GM06990 (cell line): ENCODE data around the gene ABCC10.
"Not testable (repeated sequence)": the region's sequence is repeated elsewhere in the genome, so short reads cannot be mapped to it uniquely, and the experiment has no call there.

ENCODE experiments used
- DNase-seq: peaks from one replicate; pipeline ENCODE4 v3.0.0-alpha.2; 2011; ENCODE audit not compliant: insufficient read length; ENCODE audit errors: extremely low read depth
- H3K27me3 ChIP-seq: replicated peaks from 2 replicates; pipeline ENCODE4 v1.6.0; 2011; ENCODE audit warnings: low read length; ENCODE audit not compliant: control insufficient read depth, insufficient read depth
- H3K36me3 ChIP-seq: 2 replicates; pipeline ENCODE4 v1.5.1; 2011; ENCODE audit warnings: low read length; ENCODE audit not compliant: control insufficient read depth, insufficient read depth
- H3K4me3 ChIP-seq: replicated peaks from 2 replicates; pipeline ENCODE4 v1.5.1; 2011; ENCODE audit warnings: low read depth, mild to moderate bottlenecking, control low read depth, low read length
- TF ChIP-seq, protein P1 (sequence below): IDR thresholded peaks from 2 replicates; pipeline ENCODE4 v1.5.1; 2011; ENCODE audit warnings: low read length, control low read depth, mild to moderate bottlenecking, inconsistent platforms; ENCODE audit not compliant: insufficient read depth, poor library complexity, severe bottlenecking

Gene ABCC10

DNA sequence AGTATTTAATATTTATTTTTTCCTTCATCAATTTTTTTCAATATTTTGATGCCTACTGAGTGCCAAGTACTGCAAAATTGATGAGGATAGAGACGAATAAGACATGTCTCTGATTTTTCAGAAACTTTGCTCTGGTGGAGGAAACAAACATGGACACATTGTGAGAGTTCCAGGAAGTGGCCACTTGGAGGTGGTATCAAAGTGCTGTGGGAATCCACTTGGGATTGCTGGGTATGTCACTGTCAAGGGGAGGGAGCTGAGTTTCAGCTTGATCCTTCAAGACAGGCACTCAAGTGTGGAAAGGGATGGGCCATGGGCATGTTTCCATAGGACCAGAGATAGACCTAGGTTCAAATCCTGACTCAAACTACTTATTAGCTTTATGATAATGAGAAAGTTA is 24.5 kb upstream of the ABCC10 start:
- TF ChIP-seq, protein P1, sequence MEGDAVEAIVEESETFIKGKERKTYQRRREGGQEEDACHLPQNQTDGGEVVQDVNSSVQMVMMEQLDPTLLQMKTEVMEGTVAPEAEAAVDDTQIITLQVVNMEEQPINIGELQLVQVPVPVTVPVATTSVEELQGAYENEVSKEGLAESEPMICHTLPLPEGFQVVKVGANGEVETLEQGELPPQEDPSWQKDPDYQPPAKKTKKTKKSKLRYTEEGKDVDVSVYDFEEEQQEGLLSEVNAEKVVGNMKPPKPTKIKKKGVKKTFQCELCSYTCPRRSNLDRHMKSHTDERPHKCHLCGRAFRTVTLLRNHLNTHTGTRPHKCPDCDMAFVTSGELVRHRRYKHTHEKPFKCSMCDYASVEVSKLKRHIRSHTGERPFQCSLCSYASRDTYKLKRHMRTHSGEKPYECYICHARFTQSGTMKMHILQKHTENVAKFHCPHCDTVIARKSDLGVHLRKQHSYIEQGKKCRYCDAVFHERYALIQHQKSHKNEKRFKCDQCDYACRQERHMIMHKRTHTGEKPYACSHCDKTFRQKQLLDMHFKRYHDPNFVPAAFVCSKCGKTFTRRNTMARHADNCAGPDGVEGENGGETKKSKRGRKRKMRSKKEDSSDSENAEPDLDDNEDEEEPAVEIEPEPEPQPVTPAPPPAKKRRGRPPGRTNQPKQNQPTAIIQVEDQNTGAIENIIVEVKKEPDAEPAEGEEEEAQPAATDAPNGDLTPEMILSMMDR = no peak
- H3K4me3 ChIP-seq = no peak overlapping the region
- no peaks in the 10 kb centered on the region for H3K27me3 ChIP-seq
- no peaks in the 10 kb centered on the region for H3K36me3 ChIP-seq
- no peak for DNase-seq

DNA sequence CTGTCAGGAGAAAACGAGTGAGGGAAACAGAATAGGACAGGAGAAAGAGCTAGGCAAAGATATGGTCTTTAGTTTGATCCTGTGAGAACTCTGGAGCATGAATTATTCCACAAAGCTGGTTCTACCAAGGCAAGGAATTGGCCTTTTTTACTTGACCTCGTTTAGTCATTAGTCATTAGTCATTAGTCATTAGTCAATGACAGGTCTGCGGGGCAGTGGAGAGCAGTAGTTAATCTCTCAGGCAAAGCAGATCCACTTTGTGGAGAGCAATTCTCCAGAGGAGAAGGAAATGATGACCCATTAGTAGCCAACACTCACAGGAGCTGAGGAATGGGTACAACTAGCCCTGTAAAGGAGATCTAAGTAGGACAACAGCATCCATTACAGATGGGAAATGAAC is 22.0 kb upstream of the ABCC10 start:
- H3K4me3 ChIP-seq = no peak overlapping the region
- no peaks in the 10 kb centered on the region for H3K36me3 ChIP-seq
- DNase-seq = no peak
- no peaks in the 10 kb centered on the region for H3K27me3 ChIP-seq
- TF ChIP-seq, protein P1 = no peak

DNA sequence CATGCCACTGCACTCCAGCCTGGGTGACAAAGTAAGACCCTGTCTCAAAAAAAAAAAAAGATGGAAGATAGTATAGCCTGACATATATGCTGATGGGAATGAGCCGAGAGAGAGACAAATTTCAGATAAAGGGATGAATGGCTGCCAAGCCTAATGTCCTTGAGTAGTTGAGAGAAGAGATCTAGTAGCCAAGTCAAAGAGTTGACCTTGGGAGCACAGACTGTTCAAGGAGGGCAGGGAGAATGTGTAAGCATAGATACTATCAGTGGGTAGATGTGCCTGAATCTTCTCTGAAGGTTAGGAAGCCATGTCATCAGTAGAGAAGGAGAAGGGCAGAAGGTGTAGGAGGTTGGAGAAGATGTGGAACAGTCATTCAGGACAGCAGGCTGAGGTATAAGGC is 20.0 kb upstream of the ABCC10 start:
- no peak for DNase-seq
- Histone ChIP-seq H3K4me3 (no peak overlapping the region), H3K36me3 (no peaks in the 10 kb centered on the region), H3K27me3 (no peaks in the 10 kb centered on the region)
- TF ChIP-seq, protein P1 = no peak

DNA sequence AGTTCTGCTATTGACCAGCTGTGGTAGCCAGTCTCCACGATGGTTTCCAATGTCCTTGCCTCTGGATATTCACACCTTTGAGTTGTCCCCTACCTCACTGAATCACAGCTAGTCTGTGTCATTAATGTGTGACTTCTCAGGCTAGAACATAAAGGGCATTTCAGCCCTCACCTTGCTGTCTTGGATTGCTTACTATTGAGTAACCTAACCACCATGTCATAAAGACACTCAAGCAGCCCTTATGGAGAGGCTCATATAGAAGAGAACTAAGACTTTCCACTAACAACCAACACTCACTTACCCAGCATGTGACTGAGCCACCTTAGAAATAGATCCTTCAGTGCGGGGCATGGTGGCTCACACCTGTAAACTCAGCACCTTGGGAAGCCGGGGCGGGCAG is 19.1 kb upstream of the ABCC10 start:
- DNase-seq = no peak
- Histone ChIP-seq H3K4me3 (no peak overlapping the region), H3K36me3 (no peaks in the 10 kb centered on the region), H3K27me3 (no peaks in the 10 kb centered on the region)
- TF ChIP-seq, protein P1 = no peak

DNA sequence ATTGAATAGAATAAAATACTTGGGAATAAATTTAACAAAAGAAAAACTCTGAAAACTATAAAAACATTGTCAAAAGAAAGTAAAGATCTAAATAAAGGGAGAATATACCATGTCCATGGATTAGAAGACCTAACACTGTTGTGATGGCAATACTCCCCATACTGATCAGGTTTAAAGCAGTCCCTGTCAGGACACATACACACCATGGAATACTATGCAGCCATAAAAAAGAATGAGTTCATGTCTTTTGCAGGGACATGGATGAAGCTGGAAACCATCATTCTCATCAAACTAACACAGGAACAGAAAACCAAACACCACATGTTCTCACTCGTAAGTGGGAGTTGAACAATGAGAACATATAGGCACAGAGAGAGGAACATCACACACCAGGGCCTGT is 16.6 kb upstream of the ABCC10 start:
- not testable (repeated sequence) for H3K4me3 ChIP-seq, DNase-seq, H3K27me3 ChIP-seq, H3K36me3 ChIP-seq

DNA sequence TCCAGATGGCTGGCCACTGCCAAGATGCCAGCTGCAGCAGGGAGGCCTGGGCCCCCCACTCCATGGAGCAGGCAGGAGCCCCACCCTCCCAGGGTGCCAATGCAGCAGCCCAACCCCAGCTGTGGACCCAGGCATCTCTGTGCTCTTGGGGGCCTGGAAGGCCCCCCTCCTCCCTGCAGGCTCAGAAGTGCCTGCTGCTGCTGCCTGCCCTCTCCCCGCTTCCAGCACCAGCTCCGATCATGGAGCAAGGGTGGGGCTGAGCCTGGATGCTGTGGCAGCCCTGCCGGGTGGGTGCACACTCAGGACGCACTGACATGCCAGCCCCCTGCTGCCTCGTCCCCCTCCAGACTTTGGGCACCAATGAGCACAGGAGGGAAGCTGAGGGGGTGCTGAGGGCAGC is 14.8 kb upstream of the ABCC10 start:
- DNase-seq = no peak
- H3K36me3 ChIP-seq = no peaks in the 10 kb centered on the region
- no peaks in the 10 kb centered on the region for H3K27me3 ChIP-seq
- TF ChIP-seq, protein P1 = no peak
- H3K4me3 ChIP-seq = no peak overlapping the region
